ENCODE measurements around the gene FBH1. TPM values are rescaled to one million over a fixed set of nuclear protein-coding genes. Genes with fewer than 3 reads are reported as not detected.

Gene FBH1
- total and polyA plus RNA-seq, 10 of the 15 experiments (the other 5 are each of a cell fraction or from before 2014, with no cell fraction given), result 6.1 to 67.6 (median 47.2) TPM

DNA sequence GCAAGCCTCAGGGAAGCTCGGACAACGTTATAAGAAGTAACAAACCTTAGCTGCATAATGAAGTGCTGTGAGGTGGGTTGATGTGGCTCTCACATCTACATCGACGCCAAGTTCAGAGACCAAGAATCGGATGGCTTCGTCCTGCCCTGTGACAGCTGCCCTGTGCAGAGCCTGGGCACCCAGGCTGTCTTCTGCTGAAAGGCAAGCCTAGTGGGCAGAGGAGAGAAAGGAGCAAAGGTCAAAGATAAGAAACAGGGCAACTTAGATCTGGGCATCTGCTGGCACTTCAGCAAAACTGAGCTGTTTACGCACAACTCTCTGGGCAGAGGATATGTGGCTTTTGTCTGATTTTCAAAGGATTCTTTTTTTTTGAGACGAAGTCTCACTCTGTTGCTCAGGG lies 7.1 kb upstream of the FBH1 start (continued):
- TF ChIP-seq, protein P1, sequence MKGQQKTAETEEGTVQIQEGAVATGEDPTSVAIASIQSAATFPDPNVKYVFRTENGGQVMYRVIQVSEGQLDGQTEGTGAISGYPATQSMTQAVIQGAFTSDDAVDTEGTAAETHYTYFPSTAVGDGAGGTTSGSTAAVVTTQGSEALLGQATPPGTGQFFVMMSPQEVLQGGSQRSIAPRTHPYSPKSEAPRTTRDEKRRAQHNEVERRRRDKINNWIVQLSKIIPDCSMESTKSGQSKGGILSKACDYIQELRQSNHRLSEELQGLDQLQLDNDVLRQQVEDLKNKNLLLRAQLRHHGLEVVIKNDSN (IDR thresholded peaks at IDR 0.05; ENCODE audit: borderline replicate concordance, extremely low read length, insufficient read depth, low read depth, low read length), result no peak

DNA sequence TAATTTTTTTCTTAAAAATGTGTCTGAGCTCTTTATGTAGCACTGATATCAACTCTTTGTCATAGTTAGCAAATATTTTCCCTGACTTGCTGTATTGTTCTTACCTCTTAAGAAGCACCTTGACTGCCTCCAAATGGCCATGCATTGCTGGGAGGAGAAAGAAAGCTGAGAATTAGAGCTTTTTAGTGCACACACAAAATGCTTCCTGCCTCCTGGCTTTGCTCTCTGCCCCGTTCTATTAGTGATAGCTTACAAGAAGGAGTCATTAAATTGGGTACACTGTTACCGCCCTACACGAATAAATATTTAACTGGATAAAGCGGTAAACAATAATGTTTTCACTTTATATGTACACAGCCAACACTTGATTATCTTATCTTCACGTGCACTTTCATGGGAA lies 4.4 kb upstream of the FBH1 start:
- TF ChIP-seq RAD21 (IDR thresholded peaks at IDR 0.05; ENCODE audit: insufficient read depth, low read depth, low read length), result 0 out of 2 replicates have a peak, but pooled peaks have one; percentile 16
- TF ChIP-seq, protein P1 (IDR thresholded peaks at IDR 0.05; ENCODE audit: borderline replicate concordance, extremely low read length, insufficient read depth, low read depth, low read length), result no peak
- Histone ChIP-seq H3K4me1 (ENCODE audit: control insufficient read depth, insufficient read depth, low read length) (peaks cover 5% of the 10 kb centered on the region), H3K27me3 (replicated peaks in 1 of 2; ENCODE audit: control insufficient read depth in 2 of 2, insufficient read depth in 2 of 2, low read length in 1 of 2) (no peaks in the 10 kb centered on the region), H4K20me1 (ENCODE audit: control insufficient read depth, insufficient read depth) (no peaks in the 10 kb centered on the region), H3K4me3 (no peak overlapping the region), H3K79me2 (ENCODE audit: control insufficient read depth, insufficient read depth, low read length) (peaks cover 18% of the 10 kb centered on the region), H3K9ac (ENCODE audit: control insufficient read depth, insufficient read depth, low read length) (no peak overlapping the region), H3K27ac (ENCODE audit: control insufficient read depth, insufficient read depth) (no peak overlapping the region), H3K9me3 (replicated peaks; ENCODE audit: control insufficient read depth, insufficient read depth, low read length) (no peaks in the 10 kb centered on the region), H3K36me3 (ENCODE audit: control insufficient read depth in 2 of 2, insufficient read depth in 2 of 2, low read length in 1 of 2) (peaks cover 0 to 12% of the 10 kb centered on the region in 2 experiments; a peak in 1 of 4 replicates), H2AFZ (ENCODE audit: control insufficient read depth, low read depth, low read length) (no peak overlapping the region), H3K4me2 (ENCODE audit: control insufficient read depth, insufficient read depth) (no peak overlapping the region)
- no peak for DNase-seq (ENCODE audit: low read depth, low spot score)
- SMC1A ChIA-PET (ENCODE audit: uncharacterized antibody, unreplicated experiment), result interaction anchor here (0.6 to 3.6 kb wide), 8 partner anchors 10 to 443 kb away, joined by 3 to 24 read pairs (median 6); no protein-coding TSS in a partner anchor
- ATAC-seq, result no peak
- FAIRE-seq, result no peak
- POLR2A ChIA-PET, result no interaction called here
- in situ Hi-C loops (cut with MboI) (no loop called here), intact Hi-C loops (cut with micrococcal nuclease; ENCODE audit: unreplicated experiment) (no loop called here)
- CTCF ChIA-PET, result interaction anchor here (0.7 to 2.1 kb wide), 7 partner anchors 9 to 443 kb away, joined by 3 to 6 read pairs (median 3); no protein-coding TSS in a partner anchor
- WGBS (ENCODE audit: insufficient coverage, insufficient replicate concordance, low lambda C conversion rate, missing lambda C conversion rate), result 100% methylated on average over 5 of the region's 5 CpGs
- TSS peak; percentile 51 for BruUV-seq (replicated peaks)
- RAD21 ChIA-PET (ENCODE audit: unreplicated experiment), result interaction anchor here (0.6 to 5.6 kb wide), 5 partner anchors 10 to 75 kb away, joined by 3 to 26 read pairs (median 5); no protein-coding TSS in a partner anchor

Data from GM12878 (cell line).